Keratinocyte (primary cell): ENCODE measurements around the gene CDKL5.

Source experiments
- CTCF ChIP-seq, 3 experiments: IDR thresholded peaks in 1 of 3; conservative IDR thresholded peaks in 1 of 3; optimal IDR thresholded peaks in 1 of 3; 2 replicates in 2 of 3; 3 replicates in 1 of 3; pipeline versions ENCODE3 to v1.5.1; 2011; ENCODE audit warnings: low read length in 3 of 3, mild to moderate bottlenecking in 3 of 3, moderate library complexity in 2 of 3, control low read depth in 1 of 3, inconsistent platforms in 1 of 3; ENCODE audit not compliant: insufficient read depth in 2 of 3; ENCODE audit errors: extremely low read depth in 1 of 3
- EZH2 ChIP-seq: IDR thresholded peaks from one replicate; pipeline ENCODE4 v1.6.1; 2012; ENCODE audit warnings: inconsistent platforms, mild to moderate bottlenecking, low read length, moderate library complexity

- TF ChIP-seq EZH2 (no peak), CTCF (optimal IDR thresholded peaks at IDR 0.05 in 1 of 3, IDR thresholded peaks at IDR 0.05 in 1 of 3, conservative IDR thresholded peaks at IDR 0.05 in 1 of 3; ENCODE audit: extremely low read depth in 1 of 3, insufficient read depth in 2 of 3, low read length in 3 of 3) (no peak)
Measured at GRCh38 chrX:18573556-18573955, 148.1 kb downstream of the CDKL5 start.
